GM23338 (cell line): ENCODE data around the gene SLC5A11.

Experiments used
- CREB1 ChIP-seq: fragments of 250-450 bp; sonication (Bioruptor Pico); IDR thresholded peaks from 2 replicates; pipeline ENCODE4 v1.5.0; 2020; ENCODE audit warnings: low read depth, mild to moderate bottlenecking, moderate library complexity
- ETS1 ChIP-seq: IDR thresholded peaks from 2 replicates; pipeline ENCODE4 v1.6.1; 2016; ENCODE audit warnings: antibody characterized with exemption
- EZH2 ChIP-seq: fragments of 200-600 bp; sonication (generic); IDR thresholded peaks from one replicate; pipeline ENCODE4 v1.8.0; 2017; ENCODE audit warnings: antibody characterized with exemption, mild to moderate bottlenecking, low read depth; ENCODE audit not compliant: unreplicated experiment
- POLR2AphosphoS5 ChIP-seq: IDR thresholded peaks from 2 replicates; pipeline ENCODE4 v1.6.1; 2016; ENCODE audit warnings: antibody characterized with exemption, low read depth
- TF ChIP-seq, protein P1 (sequence below), 2 experiments: fragments of 200-600 bp in 1 of 2; sonication (generic) in 1 of 2; conservative IDR thresholded peaks; 2 replicates each; pipeline versions ENCODE4 v1.5.1 to v1.6.1; 2016 to 2017; ENCODE audit warnings: antibody characterized with exemption in 2 of 2, low read depth in 2 of 2, mild to moderate bottlenecking in 2 of 2, moderate library complexity in 1 of 2

GRCh38 chr16:24854607-24855171 is 8.9 kb downstream of the SLC5A11 start:
- TF ChIP-seq CREB1 (CRISPR knock-in tag) (no peak), POLR2AphosphoS5 (no peak), ETS1 (no peak), EZH2 (no peak)
- TF ChIP-seq, protein P1, sequence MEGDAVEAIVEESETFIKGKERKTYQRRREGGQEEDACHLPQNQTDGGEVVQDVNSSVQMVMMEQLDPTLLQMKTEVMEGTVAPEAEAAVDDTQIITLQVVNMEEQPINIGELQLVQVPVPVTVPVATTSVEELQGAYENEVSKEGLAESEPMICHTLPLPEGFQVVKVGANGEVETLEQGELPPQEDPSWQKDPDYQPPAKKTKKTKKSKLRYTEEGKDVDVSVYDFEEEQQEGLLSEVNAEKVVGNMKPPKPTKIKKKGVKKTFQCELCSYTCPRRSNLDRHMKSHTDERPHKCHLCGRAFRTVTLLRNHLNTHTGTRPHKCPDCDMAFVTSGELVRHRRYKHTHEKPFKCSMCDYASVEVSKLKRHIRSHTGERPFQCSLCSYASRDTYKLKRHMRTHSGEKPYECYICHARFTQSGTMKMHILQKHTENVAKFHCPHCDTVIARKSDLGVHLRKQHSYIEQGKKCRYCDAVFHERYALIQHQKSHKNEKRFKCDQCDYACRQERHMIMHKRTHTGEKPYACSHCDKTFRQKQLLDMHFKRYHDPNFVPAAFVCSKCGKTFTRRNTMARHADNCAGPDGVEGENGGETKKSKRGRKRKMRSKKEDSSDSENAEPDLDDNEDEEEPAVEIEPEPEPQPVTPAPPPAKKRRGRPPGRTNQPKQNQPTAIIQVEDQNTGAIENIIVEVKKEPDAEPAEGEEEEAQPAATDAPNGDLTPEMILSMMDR (conservative IDR thresholded peaks at IDR 0.05; ENCODE audit: low read depth in 2 of 2), result no peak
